ENCODE measurements around the gene NINJ1. TPM values are rescaled to one million over a fixed set of nuclear protein-coding genes. Genes with fewer than 3 reads are reported as not detected.

Gene NINJ1
- polyA plus RNA-seq, 1 of the 3 experiments (the other 2 are of a cell fraction), result 31.7 TPM

DNA sequence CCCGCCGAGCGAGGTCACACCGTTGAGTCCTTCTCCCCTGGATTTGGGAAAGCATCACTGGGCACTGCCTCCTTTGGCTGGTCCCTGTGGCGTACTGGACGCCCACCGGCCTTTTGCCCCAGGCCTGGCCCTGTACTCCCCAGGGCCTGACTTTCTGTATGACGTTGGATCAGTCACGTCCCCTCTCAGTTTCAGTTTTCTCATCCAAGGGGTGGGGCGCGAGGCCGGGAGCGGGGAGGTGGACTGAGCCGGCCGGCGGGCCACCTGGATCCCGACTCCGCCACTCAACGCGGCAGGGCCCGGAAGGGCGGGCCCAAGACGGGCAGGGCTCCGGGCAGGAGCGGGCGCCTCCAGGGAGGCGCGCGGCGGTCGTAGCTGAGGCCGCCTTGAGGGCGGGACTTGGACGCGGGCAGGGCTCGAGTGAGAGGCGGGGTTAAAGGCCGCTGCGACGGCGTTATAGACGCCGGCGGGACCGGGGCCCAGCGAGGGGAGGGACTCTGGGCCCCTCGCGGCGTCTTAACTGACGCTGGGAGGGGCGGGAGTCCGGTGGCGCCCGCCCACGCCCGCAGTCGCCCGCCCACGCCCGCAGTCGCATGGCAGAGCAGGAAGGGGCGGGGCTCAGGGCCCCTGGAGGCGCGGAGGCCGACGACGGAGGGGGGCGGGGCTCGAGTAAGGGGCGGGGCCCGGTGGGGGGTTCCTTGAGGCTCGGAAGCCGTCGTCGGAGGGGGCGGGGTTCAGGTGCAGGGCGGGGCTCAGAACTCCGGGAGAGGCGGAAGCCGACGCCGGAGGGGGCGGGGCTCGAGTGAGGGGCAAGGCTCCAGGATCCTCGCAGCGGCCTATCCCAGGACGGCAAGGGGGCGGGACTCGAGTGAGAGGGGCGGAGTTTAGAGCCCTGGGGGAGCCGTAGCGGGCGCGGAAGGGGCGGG is 38.6 kb downstream of the NINJ1 start:
- peaks cover 24 to 42% of the 10 kb centered on the region in 2 experiments; a peak in 3 of 4 replicates for H3K4me1 ChIP-seq (ENCODE audit: control insufficient read depth in 1 of 2, insufficient read depth in 2 of 2, low read depth in 1 of 2, low read length in 1 of 2)
- ChIA-PET POLR2A (interaction anchor here (1.3 to 1.7 kb wide), 2 partner anchors 14 to 31 kb away, joined by 4 to 6 read pairs; no protein-coding TSS in a partner anchor), CTCF (no interaction called here)
- peak overlapping the region; percentile 79 to 88 for H3K27ac ChIP-seq (ENCODE audit: low read depth in 2 of 2, low read length in 1 of 2)
- peaks cover 18% of the 10 kb centered on the region for H4K20me1 ChIP-seq (ENCODE audit: insufficient read depth)
- H3K9me2 ChIP-seq, result no peaks in the 10 kb centered on the region
- H3K9ac ChIP-seq, result peak overlapping the region; percentile 79
- H3K4me2 ChIP-seq, result peak overlapping the region; percentile 77
- WGBS (ENCODE audit: low lambda C conversion rate), result 16% methylated on average over 13 of the region's 95 CpGs
- TF ChIP-seq YY1 (IDR thresholded peaks at IDR 0.05; ENCODE audit: low read depth) (no peak), GABPA (IDR thresholded peaks at IDR 0.05; ENCODE audit: low read depth) (peak; percentile 45; the same call in 1 of the 2 replicates), POLR2AphosphoS5 (IDR thresholded peaks at IDR 0.05; ENCODE audit: low read depth, low read length) (peak; percentile 71), PBX3 (IDR thresholded peaks at IDR 0.05) (0 out of 2 replicates have a peak, but pooled peaks have one; percentile 29), TAF1 (IDR thresholded peaks at IDR 0.05; ENCODE audit: borderline replicate concordance, low read depth, low read length) (peak; percentile 26; the same call in 1 of the 2 replicates), ELF1 (IDR thresholded peaks at IDR 0.05) (0 out of 2 replicates have a peak, but pooled peaks have one; percentile 8), MEF2A (IDR thresholded peaks at IDR 0.05; ENCODE audit: borderline replicate concordance, low read depth) (no peak), TCF12 (IDR thresholded peaks at IDR 0.05) (peak; percentile 6; the same call in 1 of the 2 replicates), MAX (IDR thresholded peaks at IDR 0.05; ENCODE audit: low read depth) (no peak)
- H3K79me2 ChIP-seq (ENCODE audit: insufficient read depth), result peaks cover 39% of the 10 kb centered on the region
- H3K27me3 ChIP-seq (ENCODE audit: insufficient read depth), result no peaks in the 10 kb centered on the region
- peak overlapping the region; percentile 97 for H2AFZ ChIP-seq (ENCODE audit: low read depth)
- peak; percentile 99 for DNase-seq
- peak overlapping the region; percentile 56 to 68 for H3K4me3 ChIP-seq (ENCODE audit: low read depth in 2 of 2, low read length in 1 of 2)
- H3F3A ChIP-seq (replicated peaks; ENCODE audit: insufficient read depth), result peaks cover 33% of the 10 kb centered on the region
- H3K9me3 ChIP-seq, result no peaks in the 10 kb centered on the region
- H3K36me3 ChIP-seq (replicated peaks in 1 of 2; ENCODE audit: control insufficient read depth in 1 of 2, insufficient read depth in 2 of 2, low read length in 1 of 2), result peaks cover 0 to under 1% of the 10 kb centered on the region in 2 experiments

- Histone ChIP-seq H3K79me2 (ENCODE audit: insufficient read depth) (peaks cover 32% of the 10 kb centered on the region), H4K20me1 (ENCODE audit: insufficient read depth) (peaks cover 11% of the 10 kb centered on the region), H3K4me3 (ENCODE audit: low read depth in 2 of 2, low read length in 1 of 2) (peak overlapping the region; percentile 56 to 68), H3K27me3 (ENCODE audit: insufficient read depth) (no peaks in the 10 kb centered on the region), H3K9me2 (no peaks in the 10 kb centered on the region), H3K9me3 (no peaks in the 10 kb centered on the region), H3F3A (replicated peaks; ENCODE audit: insufficient read depth) (peaks cover 33% of the 10 kb centered on the region), H3K36me3 (replicated peaks in 1 of 2; ENCODE audit: control insufficient read depth in 1 of 2, insufficient read depth in 2 of 2, low read length in 1 of 2) (no peaks in the 10 kb centered on the region), H3K4me2 (peak overlapping the region; percentile 77), H2AFZ (ENCODE audit: low read depth) (peak overlapping the region; percentile 97), H3K4me1 (ENCODE audit: control insufficient read depth in 1 of 2, insufficient read depth in 2 of 2, low read depth in 1 of 2, low read length in 1 of 2) (peaks cover 22 to 40% of the 10 kb centered on the region in 2 experiments; a peak in 3 of 4 replicates), H3K9ac (peak overlapping the region; percentile 79), H3K27ac (ENCODE audit: low read depth in 2 of 2, low read length in 1 of 2) (peak overlapping the region; percentile 79 to 88; a peak in 3 of 4 replicates)
- POLR2A ChIA-PET, result interaction anchor here (1.3 to 1.7 kb wide), 2 partner anchors 13 to 30 kb away, joined by 4 to 6 read pairs; no protein-coding TSS in a partner anchor
- TF ChIP-seq GABPA (IDR thresholded peaks at IDR 0.05; ENCODE audit: low read depth) (no peak), USF1 (IDR thresholded peaks at IDR 0.05; ENCODE audit: borderline replicate concordance, low read depth) (no peak), YY1 (IDR thresholded peaks at IDR 0.05; ENCODE audit: low read depth) (no peak), MEF2A (IDR thresholded peaks at IDR 0.05; ENCODE audit: borderline replicate concordance, low read depth) (no peak), EZH2phosphoT487 (IDR thresholded peaks at IDR 0.05; ENCODE audit: borderline replicate concordance, low read depth) (no peak), CTCF (IDR thresholded peaks at IDR 0.05) (no peak), NRF1 (IDR thresholded peaks at IDR 0.05; ENCODE audit: low read depth, low read length) (no peak)
- TF ChIP-seq, protein P1, sequence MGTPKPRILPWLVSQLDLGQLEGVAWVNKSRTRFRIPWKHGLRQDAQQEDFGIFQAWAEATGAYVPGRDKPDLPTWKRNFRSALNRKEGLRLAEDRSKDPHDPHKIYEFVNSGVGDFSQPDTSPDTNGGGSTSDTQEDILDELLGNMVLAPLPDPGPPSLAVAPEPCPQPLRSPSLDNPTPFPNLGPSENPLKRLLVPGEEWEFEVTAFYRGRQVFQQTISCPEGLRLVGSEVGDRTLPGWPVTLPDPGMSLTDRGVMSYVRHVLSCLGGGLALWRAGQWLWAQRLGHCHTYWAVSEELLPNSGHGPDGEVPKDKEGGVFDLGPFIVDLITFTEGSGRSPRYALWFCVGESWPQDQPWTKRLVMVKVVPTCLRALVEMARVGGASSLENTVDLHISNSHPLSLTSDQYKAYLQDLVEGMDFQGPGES (IDR thresholded peaks at IDR 0.05; ENCODE audit: low read depth, low read length), result no peak
- CTCF ChIA-PET, result no interaction called here
- WGBS (ENCODE audit: low lambda C conversion rate), result 79% methylated on average over 11 of the region's 11 CpGs
- DNase-seq, result no peak
Measured at GRCh38 chr9:93094658-93095204, 39.3 kb downstream of the NINJ1 start.

All from SK-N-SH (cell line).